Activated T-helper 1 cell treated with anti-CD3 and anti-CD28 coated beads, Interleukin-2, amount 50 U/mL, for 16 hours (primary cell): ENCODE measurements around the gene TSEN54.

Experiments used
- DNase-seq, 2 donors: peaks; one replicate each; pipeline ENCODE4 v3.0.0-alpha.2; 2020; ENCODE audit warnings: low read depth in 1 of 2, low spot score in 1 of 2

Gene TSEN54

DNA sequence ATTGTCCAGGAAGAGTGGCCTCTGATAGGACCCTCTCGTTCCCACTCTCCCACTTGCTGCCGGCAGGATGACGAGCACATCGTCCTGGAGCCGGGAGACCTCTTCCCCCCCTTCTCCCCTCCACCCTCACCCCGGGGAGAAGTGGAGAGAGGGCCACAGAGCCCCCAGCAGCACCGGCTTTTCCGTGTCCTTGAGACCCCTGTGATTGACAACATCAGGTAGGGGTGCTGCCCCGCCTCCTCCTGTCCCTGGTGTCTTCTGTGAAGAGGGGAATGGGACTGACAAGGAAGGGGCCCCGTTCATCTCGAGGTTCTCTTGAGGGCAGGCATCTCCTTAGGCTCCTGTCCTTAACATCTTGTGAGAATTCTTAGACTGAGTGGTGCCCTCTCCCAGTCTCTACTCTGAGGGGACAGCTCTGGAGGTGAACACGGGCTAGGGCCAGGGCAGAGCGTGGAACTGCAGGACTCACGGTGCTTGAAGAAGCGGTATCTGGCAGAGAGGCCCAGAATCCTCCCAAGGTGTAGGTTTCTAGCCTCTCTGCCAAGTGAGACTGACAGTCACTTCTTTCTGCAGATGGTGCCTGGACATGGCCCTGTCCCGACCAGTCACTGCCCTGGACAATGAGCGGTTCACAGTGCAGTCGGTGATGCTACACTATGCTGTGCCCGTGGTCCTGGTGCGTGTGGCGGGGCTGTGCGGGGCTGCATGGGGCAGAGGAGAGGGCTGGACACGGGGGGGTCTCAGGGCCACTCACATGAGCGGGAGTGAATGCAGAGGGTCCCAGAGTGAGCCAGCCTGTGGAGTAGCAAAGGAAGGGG, 27.4 kb upstream of the TSEN54 start:
- DNase-seq, result no peak

- no peak for DNase-seq
Observed at GRCh38 chr17:75489511-75489955, 26.8 kb upstream of the TSEN54 start.

DNA sequence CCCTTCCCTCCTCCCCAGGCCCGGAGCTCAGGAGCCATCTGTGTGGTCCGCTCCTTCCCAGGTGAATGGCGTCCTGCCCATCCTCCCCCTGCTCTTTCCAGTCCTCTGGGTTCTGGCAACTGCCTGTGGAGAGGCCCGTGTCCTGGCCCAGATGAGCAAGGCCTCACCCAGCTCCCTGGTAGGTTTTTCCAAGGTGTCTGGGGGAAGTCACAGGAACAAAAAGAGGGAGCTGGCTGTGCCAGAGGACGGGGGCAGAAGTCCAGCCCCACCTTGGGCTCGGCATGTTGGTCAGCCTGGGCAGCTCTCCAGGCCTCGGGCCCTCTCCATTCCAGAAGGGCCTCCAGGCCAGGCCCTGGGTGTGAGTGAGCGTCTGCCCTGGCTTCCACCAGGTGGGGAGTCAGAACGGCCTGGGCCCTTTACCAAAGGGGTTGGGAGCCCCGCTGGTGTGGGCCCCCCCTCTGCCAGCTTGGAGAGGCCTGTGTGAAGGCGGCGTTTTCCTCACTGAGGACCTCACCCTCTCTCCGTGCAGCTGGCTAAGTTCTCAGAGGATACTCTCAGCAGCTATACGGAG, 26.1 kb upstream of the TSEN54 start:
- DNase-seq, result no peak

DNA sequence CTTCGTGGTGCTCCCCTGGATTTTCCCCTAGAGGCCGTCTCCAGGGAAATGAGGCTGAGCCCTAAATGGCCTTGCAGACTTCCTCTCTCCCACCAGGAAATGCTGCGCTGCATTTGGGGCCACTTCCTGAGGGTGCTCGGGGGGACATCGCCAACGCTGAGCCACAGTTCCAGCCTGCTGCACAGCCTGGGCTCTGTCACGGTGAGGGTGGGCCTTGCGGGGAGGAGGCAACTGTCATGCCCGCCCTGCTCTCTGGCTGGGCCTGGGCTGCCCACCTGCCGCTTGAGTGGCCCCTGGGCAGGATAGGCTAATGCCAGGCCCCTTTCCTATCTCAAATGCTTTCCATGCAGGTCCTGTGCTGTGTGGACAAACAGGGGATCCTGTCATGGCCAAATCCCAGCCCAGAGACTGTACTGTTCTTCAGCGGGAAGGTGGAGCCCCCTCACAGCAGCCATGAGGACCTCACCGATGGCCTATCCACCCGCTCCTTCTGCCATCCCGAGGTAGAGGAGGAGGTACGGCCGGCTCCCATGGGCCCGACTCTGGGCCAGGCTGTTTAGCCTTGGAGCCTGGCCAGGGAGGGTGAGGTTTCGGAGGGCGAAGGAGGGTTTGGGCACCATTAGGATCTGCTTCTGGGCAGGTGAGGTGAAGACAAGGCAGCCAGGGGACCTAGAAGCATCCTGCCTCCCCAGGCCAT, 25.2 kb upstream of the TSEN54 start:
- DNase-seq, result no peak

DNA sequence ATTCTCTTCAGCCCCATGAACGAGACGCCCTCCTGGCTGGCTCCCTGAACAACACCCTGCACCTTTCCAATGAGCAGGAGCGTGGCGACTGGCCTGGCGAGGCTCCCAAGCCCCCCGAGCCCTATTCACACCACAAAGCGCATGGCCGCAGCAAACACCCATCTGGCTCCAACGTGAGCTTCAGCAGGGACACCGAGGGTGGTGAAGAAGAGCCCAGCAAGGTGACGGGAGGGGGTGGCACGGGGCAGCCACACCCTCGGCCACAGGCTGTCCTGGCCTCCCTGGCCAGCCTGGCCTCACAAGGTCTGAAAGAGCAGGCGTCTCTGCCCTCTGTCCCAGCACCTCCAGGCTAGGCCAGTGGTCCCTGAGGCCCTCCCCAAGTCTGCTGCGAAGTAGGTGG, 24.6 kb upstream of the TSEN54 start:
- DNase-seq, result no peak

- no peak for DNase-seq
Observed at GRCh38 chr17:75492555-75493168, 23.7 kb upstream of the TSEN54 start.

- DNase-seq, result no peak
Observed at GRCh38 chr17:75493476-75494129, 22.7 kb upstream of the TSEN54 start.

DNA sequence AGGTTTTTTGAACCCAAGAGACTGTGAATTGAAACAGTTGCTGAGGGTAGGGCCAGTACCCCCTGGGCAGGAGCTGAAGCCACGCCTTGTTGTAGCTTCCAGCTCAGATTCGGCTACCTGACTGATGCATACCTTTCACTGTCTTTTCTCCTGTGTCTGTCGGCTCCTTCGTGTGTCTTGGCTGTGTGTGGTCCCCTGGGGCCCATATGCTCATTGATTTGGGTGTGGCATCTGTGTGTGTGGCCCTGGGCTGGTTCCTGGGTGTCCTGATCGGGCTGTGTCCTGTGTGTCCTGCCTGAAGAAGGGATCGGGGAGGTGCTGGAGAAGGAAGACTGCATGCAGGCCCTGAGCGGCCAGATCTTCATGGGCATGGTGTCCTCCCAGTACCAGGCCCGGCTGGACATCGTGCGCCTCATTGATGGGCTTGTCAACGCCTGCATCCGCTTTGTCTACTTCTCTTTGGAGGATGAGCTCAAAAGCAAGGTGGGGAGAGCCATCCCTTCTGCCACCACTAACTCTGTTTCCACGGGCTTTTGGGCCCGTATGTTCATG, 21.9 kb upstream of the TSEN54 start:
- no peak for DNase-seq

GRCh38 chr17:75496005-75496404, 20.3 kb upstream of the TSEN54 start:
- no peak for DNase-seq

GRCh38 chr17:75498039-75498725, 18.1 kb upstream of the TSEN54 start:
- no peak for DNase-seq

DNA sequence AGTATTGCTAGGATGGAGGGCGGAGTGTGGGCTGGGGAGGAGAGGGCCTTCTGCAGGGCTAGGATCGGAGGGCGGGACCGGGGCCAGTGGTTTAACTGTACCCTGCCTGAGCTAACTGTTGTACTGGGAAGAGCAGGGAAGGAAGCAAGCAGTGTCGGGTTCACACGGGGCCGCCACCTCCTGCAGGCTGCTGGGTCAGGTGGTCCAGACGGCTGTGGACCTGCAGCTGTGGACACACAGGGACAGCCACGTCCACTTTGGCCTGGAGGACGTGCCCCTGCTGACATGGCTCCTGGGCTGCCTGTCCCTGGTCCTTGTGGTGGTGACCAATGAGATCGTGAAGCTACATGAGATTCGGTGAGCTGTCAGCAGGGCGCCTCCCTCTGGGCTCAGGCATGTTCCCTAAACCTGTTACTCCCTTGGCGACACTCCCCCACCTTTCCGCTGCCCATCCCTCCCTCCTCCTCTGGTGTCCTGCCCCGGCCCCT, 17.6 kb upstream of the TSEN54 start:
- no peak for DNase-seq

- no peak for DNase-seq
Observed at GRCh38 chr17:75499313-75500022, 16.9 kb upstream of the TSEN54 start.

DNA sequence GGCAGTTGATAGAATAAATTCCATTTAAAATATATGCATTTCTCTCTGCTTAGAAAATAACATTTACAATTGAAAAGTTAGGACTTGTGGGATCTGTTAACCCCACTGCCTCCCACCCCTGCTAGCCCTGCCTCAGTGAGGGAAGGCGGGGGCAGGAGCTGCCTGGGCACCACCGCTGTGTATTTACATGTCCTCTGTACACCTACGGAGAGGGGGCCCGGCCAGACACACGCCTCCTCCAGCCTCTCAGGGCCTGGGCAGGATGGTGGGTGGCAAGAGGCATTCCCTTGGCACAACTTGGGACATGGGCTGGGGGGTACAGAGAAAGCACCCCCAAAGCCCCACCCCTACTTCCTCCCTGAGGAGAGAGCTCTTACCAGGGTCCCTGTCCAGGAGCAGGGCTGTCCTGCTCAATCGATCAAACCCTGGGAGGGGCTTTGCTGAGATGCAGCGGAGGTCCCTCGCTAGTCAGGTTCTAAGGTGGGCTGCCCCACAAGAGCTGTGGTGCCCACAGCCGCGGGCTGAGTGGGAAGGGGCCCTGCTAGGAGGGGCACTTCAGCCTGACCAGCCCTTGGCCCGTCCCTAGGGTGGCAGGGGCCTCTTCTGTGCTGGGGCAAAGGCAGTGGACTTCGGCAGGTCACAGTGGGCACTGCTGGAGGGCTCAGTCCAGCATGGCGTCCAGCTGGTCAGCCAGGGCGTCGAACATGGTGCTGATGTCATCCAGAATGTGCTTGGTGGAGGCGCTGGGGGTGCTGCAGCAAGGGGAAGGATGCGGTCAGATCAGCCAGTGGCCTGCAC, 15.7 kb upstream of the TSEN54 start:
- no peak for DNase-seq

DNA sequence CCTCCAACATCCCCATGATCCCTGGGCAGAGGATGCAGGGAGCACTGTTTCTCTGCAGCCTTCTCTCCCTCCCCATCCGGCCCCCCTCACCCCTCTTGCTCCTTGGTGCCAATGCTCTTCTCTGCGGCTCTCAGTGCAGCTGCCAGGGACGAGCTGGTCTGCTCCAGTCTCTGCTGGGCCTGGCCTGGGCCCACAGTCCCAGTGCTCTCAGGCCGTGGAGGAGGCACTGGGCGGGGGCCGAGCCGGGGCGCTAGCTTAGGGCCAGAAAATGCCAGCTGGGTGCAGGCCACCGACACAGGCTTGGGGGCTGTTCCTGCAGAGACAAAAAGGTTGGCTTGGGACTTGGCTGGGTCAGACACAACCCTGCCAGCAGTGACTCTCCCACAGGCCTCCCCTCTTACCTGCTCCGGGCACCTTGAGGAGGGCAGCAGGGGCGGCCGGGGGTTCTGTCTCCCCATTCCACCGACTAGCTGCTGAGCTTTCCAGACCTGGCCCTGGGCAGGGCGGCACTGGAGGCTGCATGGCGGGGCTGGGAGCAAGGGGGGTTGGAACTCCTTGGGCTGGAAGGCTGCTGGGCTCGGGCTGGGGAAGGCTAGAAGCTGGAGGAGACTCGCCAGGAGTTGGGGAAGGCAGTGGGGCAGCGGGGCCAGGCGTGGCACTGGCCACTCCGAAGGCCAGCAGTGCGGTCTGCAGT, 14.8 kb upstream of the TSEN54 start:
- DNase-seq, result no peak

DNA sequence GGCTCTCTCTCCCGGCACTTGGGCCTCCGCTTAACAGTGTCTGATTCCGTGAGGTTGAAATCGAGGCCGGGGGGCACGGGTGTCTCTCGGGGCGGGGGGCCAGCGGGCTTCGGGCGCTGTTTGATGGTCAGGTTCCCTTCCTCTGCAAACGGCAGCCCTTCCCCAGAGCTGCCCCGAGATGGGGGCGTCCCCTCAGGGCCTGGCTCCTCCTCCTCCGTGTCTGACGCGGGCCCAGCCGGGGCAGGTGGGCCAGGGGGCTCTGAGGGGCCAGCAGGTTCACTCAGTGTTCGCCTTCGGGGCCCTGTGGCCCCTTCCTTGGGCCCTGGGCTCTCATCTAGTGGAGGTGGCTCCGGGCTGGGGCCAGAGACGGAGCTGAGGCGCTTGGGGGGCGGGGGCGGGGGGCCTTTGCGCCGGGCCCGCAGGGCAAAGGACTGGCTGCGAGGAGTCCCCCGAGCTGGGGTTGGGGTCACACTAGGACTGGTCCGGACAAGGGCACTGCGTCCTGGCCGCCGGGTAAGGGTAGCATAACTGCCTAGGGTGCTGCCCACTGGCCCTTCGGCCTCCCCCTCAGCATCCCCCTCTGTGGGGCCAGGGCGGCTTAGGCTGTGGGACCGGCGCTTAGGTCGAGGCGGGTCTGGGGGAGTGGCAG, 14.1 kb upstream of the TSEN54 start:
- no peak for DNase-seq

GRCh38 chr17:75502721-75503329, 13.5 kb upstream of the TSEN54 start:
- no peak for DNase-seq

- no peak for DNase-seq
Observed at GRCh38 chr17:75503337-75503950, 12.9 kb upstream of the TSEN54 start.
